Mesenchymal stem cell (in vitro differentiated cells and primary cell): ENCODE data around the gene ATP6V0C. TPM values are rescaled to one million over a fixed set of nuclear protein-coding genes. Genes with fewer than 3 reads are reported as not detected.

ENCODE experiments used
- small RNA-seq: library from polyadenylated mRNA; stranded (forward); fragments of <200 nt; extraction: miRNeasy Mini kit (QIAGEN cat#:217004); gene quantifications from one replicate; pipeline ENCODE3, GENCODE V24; 2013; ENCODE audit warnings: low read depth

ATP6V0C gene

Small RNA genes within 50 kb of the gene (small RNA-seq; reads per million reads assigned to genes)
- gene AC093525.1: not detected
- gene MIR3178: not detected
- not detected for gene MIR6768
